KOPT-K1 (cell line): ENCODE measurements around the gene AZU1.
A peak's percentile ranks its signal among the peaks of the same experiment; 100 is the strongest.

Experiments
- H3K27ac ChIP-seq: fragments of 200-600 bp; sonication (generic); 2 replicates; pipeline ENCODE4 v1.5.1; 2016; ENCODE audit warnings: antibody characterized with exemption, mild to moderate bottlenecking, low read depth, low read length; ENCODE audit not compliant: poor library complexity, severe bottlenecking
- H3K36me3 ChIP-seq: fragments of 200-600 bp; sonication (generic); 2 replicates; pipeline ENCODE4 v1.5.1; 2017; ENCODE audit warnings: antibody characterized with exemption, mild to moderate bottlenecking, low read length, moderate library complexity; ENCODE audit not compliant: insufficient read depth
- H3K9me3 ChIP-seq: fragments of 200-600 bp; sonication (generic); 2 replicates; pipeline ENCODE4 v1.5.1; 2017; ENCODE audit warnings: antibody characterized with exemption, low read length, mild to moderate bottlenecking; ENCODE audit not compliant: insufficient read depth, poor library complexity, severe bottlenecking

The AZU1 gene

DNA sequence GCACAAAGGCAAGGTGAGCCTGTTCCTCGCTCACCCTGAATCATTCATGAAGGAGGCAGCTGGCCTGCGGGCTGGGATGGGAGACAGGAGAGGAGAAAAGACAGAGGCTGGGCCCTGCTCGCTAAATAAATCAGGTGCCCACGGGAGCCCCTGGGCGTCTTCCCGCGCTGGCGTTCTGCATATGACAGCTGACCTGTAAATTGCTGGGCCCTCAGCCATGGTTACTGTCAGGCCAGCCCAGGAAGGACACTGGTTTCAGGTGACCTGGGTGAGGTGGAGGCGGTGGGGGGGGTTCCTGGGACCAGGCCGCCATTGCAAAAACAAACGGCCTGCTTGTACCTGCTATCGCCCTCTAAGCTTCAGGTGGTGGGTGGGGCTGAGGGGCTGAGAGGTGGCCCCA lies 33.8 kb upstream of the AZU1 start:
- Histone ChIP-seq H3K27ac (no peak overlapping the region), H3K9me3 (no peaks in the 10 kb centered on the region), H3K36me3 (peaks cover 9% of the 10 kb centered on the region)

DNA sequence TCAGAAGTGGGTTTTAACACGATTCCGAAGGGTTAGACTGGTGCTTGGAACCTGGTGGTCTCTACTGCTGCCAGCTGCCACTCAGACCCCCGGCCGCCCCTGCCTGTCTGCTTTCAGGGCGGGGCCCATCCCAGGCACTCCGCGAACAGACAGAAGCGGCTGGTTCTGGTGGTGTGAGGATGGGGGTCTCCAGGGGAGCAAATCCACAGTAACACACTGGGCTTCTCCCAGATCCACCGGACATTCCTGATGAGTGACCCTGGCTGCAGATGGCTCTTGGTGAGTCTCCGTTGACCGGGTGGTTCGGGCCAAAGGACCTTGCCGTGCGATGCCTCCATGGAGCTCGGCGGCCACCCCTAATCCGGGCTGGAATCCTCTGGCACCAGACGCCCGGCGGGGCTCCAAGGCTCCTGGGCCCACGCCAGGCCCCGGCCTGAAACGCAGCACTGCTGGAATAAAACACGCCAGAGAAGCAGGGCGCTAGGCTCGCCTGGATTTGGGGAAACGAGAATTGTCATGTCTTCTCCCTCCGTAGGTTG lies 32.5 kb upstream of the AZU1 start:
- Histone ChIP-seq H3K9me3 (no peaks in the 10 kb centered on the region), H3K36me3 (peaks cover 22% of the 10 kb centered on the region), H3K27ac (no peak overlapping the region)

DNA sequence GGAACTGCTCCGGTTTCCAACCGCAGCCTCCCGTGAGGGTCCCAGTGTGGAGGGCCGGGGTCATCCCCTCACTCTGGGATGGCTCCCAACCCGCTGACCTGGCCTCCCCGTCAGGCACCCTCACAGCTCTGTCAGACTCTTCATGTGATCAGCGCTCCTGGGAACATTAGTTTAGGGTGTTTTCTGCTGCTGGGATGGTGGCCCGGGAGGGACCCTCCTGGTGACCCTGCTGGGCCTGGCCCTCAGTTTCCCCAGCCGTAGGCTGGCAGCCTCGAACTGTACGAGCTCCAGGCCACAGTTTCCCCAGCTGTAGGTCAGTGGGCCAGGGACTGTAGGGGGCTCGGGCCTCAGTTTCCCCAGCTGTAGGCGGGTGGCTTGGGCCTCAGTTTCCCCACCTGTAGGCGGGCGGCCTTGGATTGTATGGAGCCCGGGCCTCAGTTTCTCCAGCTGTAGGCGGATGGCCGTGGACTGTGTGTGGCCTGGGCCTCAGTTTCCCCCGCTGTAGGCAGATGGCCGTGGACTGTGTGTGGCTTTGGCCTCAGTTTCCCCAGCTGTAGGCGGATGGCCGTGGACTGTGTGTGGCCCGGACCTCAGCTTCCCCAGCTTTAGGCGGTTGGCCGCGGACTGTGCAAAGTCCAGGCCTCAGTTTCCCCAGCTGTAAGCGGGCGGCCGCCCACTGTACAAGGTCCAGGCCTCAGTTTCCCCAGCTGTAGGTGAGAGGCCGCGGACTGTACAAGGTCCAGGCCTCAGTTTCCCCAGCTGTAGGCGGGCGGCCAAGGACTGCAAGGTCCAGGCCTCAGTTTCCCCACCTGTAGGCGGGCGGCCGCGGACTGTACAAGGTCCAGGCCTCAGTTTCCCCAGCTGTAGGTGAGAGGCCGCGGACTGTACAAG lies 31.7 kb upstream of the AZU1 start:
- Histone ChIP-seq H3K27ac (peak overlapping the region; percentile 72), H3K36me3 (peaks cover 30% of the 10 kb centered on the region), H3K9me3 (no peaks in the 10 kb centered on the region)

DNA sequence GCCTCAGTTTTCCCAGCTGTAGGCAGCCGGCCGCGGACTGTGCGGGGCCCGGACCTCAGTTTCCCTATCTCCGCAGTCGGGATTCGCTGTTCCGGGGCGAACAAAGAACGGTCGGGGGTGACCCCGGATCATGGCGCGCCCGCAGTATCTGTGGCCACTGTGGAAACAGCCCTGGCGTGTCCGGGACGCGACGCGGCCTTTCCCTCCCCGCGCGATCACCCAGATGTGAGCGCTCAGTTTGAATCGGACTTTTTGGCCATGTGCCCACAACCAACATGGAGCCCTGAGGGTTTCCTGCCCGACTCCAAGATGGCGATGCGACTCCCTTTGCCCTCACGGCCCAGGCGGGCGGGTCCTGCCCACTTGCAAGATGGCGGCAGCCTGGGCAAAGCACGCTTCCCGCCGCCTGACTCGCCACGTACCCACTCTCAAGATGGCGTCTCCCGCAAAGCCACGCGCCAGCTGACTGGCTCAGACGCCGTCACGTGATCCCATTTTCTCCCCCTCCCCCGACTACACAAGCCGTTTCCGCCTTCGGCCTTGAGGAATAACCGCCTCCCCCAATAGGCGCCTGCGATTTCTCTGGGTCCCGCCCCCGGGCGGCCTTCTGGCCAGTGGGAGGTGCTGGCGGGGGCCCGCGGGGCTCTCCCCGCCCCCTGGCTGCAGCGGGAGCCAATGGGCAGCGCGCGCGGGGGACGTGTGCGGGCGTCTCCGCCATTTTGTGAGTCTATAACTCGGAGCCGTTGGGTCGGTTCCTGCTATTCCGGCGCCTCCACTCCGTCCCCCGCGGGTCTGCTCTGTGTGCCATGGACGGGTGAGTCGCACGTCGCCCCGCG lies 30.7 kb upstream of the AZU1 start, which contains the start of gene PTBP1:
TSS of gene PTBP1 (plus strand) at position 761 of the 836 bp plus-strand sequence. CDS start at position 807, 46 bp downstream.
- H3K36me3 ChIP-seq = peaks cover 40% of the 10 kb centered on the region
- no peaks in the 10 kb centered on the region for H3K9me3 ChIP-seq
- H3K27ac ChIP-seq = peak within 1 kb of the TSS; percentile 99

DNA sequence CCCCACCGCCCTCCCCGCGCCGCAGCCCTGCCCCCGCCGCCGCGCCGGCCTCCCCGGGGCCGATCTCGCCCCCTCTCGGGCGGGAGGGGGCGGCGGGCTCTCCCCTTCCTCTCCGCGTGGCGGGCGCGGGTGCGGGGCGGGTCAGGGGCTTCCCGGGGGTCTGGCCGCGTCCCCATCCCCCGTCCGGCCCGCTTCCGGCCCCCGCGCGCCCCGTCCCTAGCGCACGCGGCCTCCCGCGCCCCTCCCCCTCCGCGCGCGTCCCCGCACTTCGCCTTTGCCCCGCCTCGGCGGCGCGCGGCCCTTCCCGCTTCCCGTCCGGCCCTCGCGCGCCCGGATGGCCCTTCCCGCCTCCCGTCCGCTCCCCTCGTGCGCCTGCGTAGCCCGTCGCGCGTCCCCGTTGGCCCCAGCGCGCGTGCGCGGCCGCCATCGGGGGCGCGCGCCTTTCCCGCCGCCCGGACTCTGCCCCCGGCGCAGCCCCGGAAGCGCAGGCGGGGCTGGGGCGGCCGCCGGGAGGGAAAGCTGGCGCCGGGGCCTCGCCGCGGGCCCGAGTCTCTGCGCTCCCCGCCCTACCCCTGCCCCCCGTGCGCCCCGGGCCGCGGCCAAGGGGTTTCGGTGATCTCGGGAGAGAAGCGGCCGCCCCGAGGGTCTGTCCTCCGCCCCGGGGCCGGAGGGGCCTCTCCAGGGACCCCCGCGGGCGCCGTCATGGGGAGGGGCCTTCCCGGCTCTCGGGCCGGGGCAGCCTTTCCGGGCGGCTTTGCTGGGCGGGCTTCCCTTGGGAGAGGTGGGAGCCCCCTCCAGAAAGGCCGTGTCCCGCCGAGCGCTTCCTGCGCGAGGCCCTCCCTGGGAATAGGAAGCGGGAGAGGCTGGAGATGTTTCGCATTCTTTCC lies 29.9 kb upstream of the AZU1 start:
- Histone ChIP-seq H3K9me3 (no peaks in the 10 kb centered on the region), H3K27ac (peak overlapping the region; percentile 99), H3K36me3 (peaks cover 49% of the 10 kb centered on the region)

DNA sequence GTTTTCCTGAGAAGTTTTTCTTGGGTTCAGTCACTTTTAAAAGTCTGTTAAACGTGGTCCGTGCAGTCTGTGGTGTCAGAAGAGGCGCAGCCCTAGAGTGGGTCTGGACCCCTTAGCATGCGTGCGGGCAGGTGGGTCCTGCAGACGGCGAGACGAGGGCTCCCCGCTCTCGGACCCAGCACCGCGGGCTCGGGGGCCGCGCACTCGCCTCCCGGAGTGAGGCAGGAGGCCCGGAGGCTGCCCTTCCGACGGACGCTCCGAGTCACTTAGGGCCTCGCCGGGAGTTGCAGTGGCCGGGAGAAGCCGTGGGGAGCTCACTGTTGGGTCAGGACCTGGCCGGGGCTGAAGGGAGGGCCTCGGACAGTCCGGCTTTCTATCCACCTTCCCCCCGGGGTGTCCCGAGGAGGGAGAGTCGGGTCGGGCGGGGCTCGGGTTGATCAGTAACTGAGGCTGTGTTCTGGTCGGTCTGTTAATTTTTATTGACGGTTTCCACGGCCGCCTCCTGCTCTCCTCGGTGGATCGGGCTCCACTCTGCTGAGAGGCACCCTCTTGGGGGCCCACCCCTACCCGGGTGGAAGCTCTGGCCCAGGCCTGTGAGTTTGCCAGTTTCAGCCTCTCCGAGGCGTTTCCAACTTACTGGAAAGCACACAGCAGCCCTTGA lies 29.1 kb upstream of the AZU1 start:
- peak overlapping the region; percentile 99 for H3K27ac ChIP-seq
- peaks cover 56% of the 10 kb centered on the region for H3K36me3 ChIP-seq
- no peaks in the 10 kb centered on the region for H3K9me3 ChIP-seq

DNA sequence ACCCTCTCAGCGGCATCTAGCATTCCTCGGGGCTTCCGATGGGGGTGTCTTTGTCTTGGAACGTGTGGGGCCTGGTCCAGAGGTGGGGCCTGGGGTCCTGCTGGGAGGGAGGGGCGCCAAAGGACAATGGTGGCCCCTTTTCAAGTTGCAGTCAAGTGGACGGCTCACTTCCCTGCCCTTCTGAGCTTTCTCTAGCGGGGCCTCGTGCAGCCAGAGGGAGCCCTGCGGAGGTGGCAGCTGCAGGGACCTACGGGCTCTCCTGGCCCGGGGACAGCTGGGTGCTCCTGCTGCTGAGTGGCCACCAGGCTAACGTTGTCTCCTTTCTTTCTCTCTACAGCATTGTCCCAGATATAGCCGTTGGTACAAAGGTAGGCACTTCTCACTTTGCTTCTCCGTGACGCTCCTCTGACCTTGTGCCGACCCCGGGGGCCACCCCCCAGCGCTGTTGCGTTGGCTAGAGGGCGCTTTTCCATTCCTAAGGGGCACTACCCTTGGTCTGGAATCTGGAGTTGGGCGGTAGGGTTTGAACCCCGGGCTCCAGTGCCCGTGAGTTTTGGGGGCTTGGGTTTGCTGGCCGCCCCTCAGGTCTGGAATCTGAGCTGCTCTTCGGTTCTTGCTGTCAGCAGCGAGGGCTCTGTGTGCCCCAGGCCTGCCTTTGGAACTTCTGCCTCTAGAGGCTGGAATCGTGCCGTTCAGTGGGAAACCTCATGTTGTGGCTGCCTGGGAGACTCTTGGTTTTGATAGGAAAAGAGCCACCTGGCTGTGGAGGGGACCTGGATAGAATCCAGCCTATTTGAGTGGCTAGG lies 28.4 kb upstream of the AZU1 start:
- H3K36me3 ChIP-seq = peaks cover 64% of the 10 kb centered on the region
- peak overlapping the region; percentile 99 for H3K27ac ChIP-seq
- no peaks in the 10 kb centered on the region for H3K9me3 ChIP-seq

DNA sequence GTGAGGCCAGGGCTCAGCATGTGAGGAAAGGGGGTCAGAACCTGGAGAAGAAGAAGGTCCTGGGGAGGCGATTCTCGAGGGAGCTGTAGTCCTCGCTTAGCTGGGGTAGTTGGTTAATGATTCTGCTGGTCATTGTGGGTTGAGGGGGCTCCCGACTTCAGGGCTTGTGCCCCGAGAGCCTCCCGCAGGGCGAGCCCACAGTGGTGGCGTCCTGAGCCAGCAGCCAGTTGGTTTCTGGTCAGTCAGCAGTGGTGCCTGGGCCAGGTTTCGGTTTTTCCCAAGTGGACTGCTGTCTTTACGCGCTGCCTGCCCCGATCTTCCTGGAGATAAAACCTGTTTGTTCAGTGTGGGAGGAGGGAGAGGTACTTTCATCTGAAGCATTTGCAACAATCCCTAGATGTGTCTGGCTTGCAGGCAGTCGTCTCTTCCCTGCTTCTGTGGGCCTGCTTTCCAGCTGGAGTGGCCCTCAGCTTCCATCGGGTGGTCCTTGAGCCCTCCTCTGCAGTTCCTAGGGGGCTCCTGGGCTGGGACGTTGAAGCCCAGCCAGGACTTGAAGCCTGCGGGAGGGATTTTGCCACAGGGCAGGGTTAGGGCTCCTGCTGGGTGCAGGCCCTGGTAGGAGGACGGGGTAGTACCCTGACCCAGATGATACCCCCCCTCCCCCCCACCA lies 27.1 kb upstream of the AZU1 start:
- H3K27ac ChIP-seq = peak overlapping the region; percentile 99
- H3K36me3 ChIP-seq = peaks cover 76% of the 10 kb centered on the region

DNA sequence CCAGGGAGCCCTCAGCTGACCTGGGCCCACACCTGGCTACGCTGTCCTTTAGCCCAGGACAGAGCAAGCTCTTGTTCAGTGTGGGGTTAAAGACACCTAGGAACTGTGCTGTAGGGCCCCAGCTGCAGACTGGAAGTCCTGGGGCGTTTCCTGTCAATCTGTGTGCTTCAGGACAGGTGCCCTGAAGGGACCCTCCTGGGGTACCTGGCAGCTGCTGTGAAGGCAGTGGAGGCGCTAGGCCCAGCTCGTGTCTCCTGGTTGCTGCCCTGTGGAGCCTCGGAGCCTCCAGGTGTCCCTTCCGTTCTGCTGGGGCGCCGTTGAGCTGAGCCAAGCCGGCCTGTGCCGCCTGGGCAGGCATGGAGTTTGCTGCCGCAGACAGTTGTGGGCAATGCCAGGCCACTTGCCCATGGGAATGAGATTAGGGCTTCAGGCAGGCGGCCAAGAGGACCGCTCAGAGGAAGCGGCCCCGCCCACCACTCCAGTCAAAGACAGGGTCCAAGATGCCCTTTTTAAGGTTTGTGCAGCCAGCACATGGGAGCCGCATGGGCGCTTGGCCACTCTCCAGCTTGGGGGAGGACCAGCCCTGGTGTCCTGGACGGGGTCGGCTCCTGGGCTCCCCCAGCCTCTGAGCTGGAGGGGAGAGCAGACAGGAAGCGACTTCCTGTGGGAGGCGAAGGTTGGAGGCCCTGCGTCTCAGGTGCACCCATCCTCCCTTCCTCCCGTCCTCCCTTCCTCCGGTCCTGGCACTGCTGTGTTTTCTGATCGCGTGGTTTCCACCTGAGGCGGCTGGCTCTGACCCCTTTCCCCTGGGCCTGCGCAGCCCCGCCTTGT lies 26.4 kb upstream of the AZU1 start:
- Histone ChIP-seq H3K27ac (no peak overlapping the region), H3K9me3 (no peaks in the 10 kb centered on the region), H3K36me3 (peaks cover 83% of the 10 kb centered on the region)

More for the DNA sequence above, 27.1 kb upstream of the AZU1 start:
- H3K9me3 ChIP-seq = no peaks in the 10 kb centered on the region

DNA sequence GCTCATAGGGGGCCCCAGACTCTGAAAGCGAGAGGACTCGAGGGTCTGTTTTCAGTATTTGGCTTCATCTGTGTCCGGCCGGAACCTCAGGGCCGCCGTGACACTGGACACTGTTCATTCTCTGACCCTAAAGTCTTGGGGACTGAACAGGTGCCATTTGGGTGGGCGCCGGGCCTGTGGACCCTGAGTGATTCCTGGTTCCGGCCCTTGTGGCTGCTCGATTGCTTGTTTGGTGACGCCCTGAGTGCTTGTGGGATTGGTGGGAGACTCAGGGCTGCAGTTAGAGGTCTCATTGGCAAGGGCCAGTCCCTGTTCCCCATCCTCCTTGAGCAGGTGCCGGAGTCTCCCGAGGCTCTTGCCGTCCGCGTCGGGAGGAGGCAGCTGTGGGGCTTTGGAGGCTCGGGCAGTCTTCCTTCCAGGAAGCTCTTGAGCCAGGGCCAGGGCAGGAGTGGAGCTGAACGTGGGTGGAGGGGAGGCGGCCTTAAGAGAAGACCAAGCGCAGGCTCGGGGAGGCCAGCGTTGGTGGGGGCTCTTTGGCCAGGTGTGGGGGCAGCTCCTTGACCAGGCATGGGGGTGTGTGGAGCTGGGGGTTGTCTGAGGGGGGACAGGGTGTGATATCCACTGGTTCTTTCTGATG lies 25.7 kb upstream of the AZU1 start:
- Histone ChIP-seq H3K9me3 (no peaks in the 10 kb centered on the region), H3K27ac (no peak overlapping the region), H3K36me3 (peaks cover 91% of the 10 kb centered on the region)

DNA sequence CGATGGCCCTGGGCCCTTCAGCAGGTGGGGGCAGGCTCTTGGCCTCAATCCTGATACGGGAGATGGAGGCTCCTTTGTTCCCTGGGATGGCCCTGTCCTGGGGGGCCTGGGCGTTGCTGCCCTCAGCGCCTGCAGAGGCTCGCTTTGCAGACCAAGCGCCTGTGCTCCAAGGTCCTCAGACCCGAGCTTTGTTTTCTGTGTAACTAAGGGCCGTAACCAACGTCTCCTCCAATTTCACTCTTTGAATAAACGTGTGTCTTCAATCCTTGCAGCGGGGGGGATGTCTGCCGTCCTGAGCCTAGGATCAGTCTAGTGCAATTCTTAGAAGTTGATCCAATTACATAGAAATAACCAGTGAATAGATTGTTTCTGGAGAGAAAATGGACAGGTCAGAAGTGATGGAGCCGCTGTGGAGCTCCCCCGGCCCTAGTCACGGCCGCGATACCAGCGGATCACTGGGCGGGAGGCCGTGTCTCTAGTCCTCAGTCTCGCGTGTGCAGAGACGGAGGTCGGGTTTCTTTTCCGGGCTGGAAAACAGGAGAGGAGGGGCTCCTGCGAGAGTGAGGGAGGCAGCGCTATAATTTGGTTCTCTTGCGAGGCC lies 25.0 kb upstream of the AZU1 start:
- H3K27ac ChIP-seq = no peak overlapping the region
- H3K36me3 ChIP-seq = peaks cover 97% of the 10 kb centered on the region
- H3K9me3 ChIP-seq = no peaks in the 10 kb centered on the region
